HepG2 (cell line): ENCODE results near the gene SPRYD4. TPM values are rescaled to one million over a fixed set of nuclear protein-coding genes. Genes with fewer than 3 reads are reported as not detected.
A peak's percentile ranks its signal among the peaks of the same experiment; 100 is the strongest.

ENCODE experiments used
- CREB1 ChIP-seq, 2 experiments: fragments of 450-650 bp in 1 of 2; IDR thresholded peaks; 2 replicates each; pipeline ENCODE4 v1.6.1; 2016 to 2017; ENCODE audit warnings: control low read depth in 1 of 2, mild to moderate bottlenecking in 1 of 2, missing compliant biosample characterization in 1 of 2, missing genetic modification characterization in 1 of 2
- HNRNPK ChIP-seq: fragments of 200-400 bp; formaldehyde crosslinking; IDR thresholded peaks from 2 replicates; pipeline ENCODE4 v1.6.1; 2018; ENCODE audit warnings: low read length, low read depth, moderate library complexity, mild to moderate bottlenecking; ENCODE audit not compliant: poor library complexity, severe bottlenecking
- SAP130 ChIP-seq: IDR thresholded peaks from 2 replicates; pipeline ENCODE4 v1.6.1; 2016; ENCODE audit warnings: low read depth
- ZNF652 ChIP-seq: IDR thresholded peaks from 2 replicates; pipeline ENCODE4 v1.6.1; 2016; ENCODE audit warnings: low read depth, borderline replicate concordance
- polyA plus RNA-seq, 8 experiments: library from polyadenylated mRNA; depleted of rRNA in 3 of 8; stranded (reverse) in 7 of 8; unstranded in 1 of 8; fragments of >200 nt; fragmentation: Illumina TruSeq in 4 of 8; extraction: Trizol in 4 of 8; gene quantifications; 2 replicates each; pipeline versions ENCODE4 v1.2.1 to v1.2.3, GENCODE V29; 2011 to 2016; ENCODE audit warnings: low read depth in 4 of 8, missing spikeins in 1 of 8, mixed read lengths in 1 of 8; ENCODE audit not compliant: insufficient read depth in 1 of 8
- total RNA-seq, 5 experiments: library from RNA; depleted of rRNA; stranded (reverse); fragments of >200 nt; fragmentation: Illumina TruSeq; extraction: Trizol; gene quantifications; 2 replicates each; pipeline ENCODE4 v1.2.3, GENCODE V29; 2016; ENCODE audit warnings: low read depth in 1 of 5
- TF ChIP-seq, protein P1 (sequence below): sonication (generic); formaldehyde crosslinking; IDR thresholded peaks from 2 replicates; pipeline ENCODE4 v1.5.0; 2020; ENCODE audit warnings: mild to moderate bottlenecking, missing genetic modification reagents
- TF ChIP-seq, protein P2 (sequence below): sonication (generic); formaldehyde crosslinking; IDR thresholded peaks from 2 replicates; pipeline ENCODE4 v1.4.0; 2020; ENCODE audit warnings: missing genetic modification reagents, borderline replicate concordance

SPRYD4 gene
- total and polyA plus RNA-seq, 2 of the 13 experiments (the other 11 are each of a cell fraction or from before 2014, with no cell fraction given) = 3.9 to 4.5 TPM

DNA sequence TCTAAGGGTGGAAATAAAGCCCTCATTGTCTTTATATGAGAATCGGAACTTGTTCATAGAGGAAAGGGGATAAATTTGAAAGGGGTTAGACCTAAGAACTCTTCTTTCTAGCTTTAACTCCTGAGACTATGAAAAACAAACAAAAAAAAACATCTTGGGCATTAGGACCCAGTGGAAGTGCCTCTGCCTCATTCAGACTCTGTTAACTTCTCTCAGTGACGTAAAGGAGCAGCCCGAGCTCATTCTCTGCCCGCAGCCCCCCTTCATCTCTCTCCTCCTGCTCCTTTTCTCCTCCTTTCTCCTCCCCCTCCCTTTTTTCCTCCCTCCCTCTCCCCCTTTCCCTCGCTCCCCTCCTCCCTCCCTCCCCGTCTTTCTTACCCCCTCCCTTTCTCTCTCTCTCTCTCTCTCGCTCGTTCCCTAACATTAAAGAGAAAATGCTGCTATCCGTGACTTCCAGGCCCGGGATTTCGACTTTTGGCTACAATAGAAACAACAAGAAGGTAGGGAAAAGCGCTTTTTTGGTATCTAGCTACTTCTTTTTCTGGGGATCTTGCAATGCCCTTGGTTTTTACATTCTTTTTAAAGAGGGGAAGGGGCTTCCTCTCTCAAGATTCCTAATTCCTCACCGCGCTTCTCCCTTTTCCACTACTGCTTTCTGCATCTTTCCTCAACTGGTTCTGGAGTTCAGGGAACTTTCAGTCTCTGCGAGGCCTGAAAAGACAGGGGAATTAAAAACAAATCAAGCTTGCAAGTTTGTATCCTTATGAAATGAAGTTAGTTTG lies 53.4 kb downstream of the SPRYD4 start, which contains the start of gene RBMS2 (continued):
- TF ChIP-seq, protein P1, sequence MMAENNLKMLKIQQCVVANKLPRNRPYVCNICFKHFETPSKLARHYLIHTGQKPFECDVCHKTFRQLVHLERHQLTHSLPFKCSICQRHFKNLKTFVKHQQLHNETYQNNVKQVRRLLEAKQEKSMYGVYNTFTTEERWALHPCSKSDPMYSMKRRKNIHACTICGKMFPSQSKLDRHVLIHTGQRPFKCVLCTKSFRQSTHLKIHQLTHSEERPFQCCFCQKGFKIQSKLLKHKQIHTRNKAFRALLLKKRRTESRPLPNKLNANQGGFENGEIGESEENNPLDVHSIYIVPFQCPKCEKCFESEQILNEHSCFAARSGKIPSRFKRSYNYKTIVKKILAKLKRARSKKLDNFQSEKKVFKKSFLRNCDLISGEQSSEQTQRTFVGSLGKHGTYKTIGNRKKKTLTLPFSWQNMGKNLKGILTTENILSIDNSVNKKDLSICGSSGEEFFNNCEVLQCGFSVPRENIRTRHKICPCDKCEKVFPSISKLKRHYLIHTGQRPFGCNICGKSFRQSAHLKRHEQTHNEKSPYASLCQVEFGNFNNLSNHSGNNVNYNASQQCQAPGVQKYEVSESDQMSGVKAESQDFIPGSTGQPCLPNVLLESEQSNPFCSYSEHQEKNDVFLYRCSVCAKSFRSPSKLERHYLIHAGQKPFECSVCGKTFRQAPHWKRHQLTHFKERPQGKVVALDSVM (CRISPR knock-in tag) = 0 out of 2 replicates have a peak, but pooled peaks have one; percentile 8
- TF ChIP-seq ZNF652 (CRISPR knock-in tag) (no peak), SAP130 (peak; percentile 38), CREB1 (IDR thresholded peaks at IDR 0.05) (0 out of 2 replicates have a peak, but pooled peaks have one; percentile 7), CREB1 (CRISPR knock-in tag; IDR thresholded peaks at IDR 0.05) (no peak), HNRNPK (peak; percentile 84)
- TF ChIP-seq, protein P2, sequence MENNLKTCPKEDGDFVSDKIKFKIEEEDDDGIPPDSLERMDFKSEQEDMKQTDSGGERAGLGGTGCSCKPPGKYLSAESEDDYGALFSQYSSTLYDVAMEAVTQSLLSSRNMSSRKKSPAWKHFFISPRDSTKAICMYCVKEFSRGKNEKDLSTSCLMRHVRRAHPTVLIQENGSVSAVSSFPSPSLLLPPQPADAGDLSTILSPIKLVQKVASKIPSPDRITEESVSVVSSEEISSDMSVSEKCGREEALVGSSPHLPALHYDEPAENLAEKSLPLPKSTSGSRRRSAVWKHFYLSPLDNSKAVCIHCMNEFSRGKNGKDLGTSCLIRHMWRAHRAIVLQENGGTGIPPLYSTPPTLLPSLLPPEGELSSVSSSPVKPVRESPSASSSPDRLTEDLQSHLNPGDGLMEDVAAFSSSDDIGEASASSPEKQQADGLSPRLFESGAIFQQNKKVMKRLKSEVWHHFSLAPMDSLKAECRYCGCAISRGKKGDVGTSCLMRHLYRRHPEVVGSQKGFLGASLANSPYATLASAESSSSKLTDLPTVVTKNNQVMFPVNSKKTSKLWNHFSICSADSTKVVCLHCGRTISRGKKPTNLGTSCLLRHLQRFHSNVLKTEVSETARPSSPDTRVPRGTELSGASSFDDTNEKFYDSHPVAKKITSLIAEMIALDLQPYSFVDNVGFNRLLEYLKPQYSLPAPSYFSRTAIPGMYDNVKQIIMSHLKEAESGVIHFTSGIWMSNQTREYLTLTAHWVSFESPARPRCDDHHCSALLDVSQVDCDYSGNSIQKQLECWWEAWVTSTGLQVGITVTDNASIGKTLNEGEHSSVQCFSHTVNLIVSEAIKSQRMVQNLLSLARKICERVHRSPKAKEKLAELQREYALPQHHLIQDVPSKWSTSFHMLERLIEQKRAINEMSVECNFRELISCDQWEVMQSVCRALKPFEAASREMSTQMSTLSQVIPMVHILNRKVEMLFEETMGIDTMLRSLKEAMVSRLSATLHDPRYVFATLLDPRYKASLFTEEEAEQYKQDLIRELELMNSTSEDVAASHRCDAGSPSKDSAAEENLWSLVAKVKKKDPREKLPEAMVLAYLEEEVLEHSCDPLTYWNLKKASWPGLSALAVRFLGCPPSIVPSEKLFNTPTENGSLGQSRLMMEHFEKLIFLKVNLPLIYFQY (CRISPR knock-in tag) = no peak
- TF ChIP-seq, all 625 proteins: peak for 7
